ENCODE data around the gene NEB.

DNA sequence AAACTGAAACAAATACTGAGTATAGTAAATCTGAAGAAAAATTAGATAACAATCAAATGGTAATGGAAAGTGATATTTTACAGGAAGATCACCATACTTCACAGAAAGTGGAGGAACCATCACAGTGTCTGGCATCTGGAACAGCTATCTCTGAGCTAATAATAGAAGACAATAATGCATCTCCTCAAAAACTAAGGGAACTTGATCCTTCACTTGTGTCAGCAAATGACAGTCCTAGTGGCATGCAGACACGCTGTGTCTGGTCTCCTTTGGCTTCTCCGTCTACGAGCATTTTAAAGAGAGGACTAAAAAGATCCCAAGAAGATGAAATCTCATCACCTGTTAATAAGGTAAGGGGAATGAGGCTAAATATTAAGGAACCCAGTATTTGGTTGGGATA, 268.5 kb downstream of the NEB start:
- TF ChIP-seq GATA2 (IDR thresholded peaks at IDR 0.05; ENCODE audit: low read depth, low read length) = no peak
- no peak for TF ChIP-seq GATA3 (IDR thresholded peaks at IDR 0.05; ENCODE audit: low read depth, low read length)

Data from SH-SY5Y (cell line).